Sigmoid colon (tissue), 4 donors: ENCODE measurements around the gene GGCX.

Experiments used
- CTCF ChIP-seq, 4 experiments: fragments of 450-650 bp in 3 of 4; fragments of 200-600 bp in 1 of 4; IDR thresholded peaks; one replicate each; pipeline ENCODE4 v1.5.1; 2016 to 2019; ENCODE audit warnings: antibody characterized with exemption in 4 of 4, mild to moderate bottlenecking in 3 of 4, moderate library complexity in 2 of 4
- EP300 ChIP-seq, 4 donors: sonication (generic); formaldehyde crosslinking; IDR thresholded peaks; one replicate each; pipeline ENCODE4 v1.6.1; 2017; ENCODE audit warnings: antibody characterized with exemption in 4 of 4
- POLR2A ChIP-seq, 2 donors: fragments of 450-650 bp; IDR thresholded peaks; one replicate each; pipeline ENCODE4 v1.6.1; 2016; ENCODE audit warnings: antibody characterized with exemption in 2 of 2, mild to moderate bottlenecking in 2 of 2, moderate library complexity in 2 of 2
- POLR2AphosphoS5 ChIP-seq, 4 donors: sonication (generic); formaldehyde crosslinking; IDR thresholded peaks; one replicate each; pipeline ENCODE4 v1.6.1; 2017; ENCODE audit warnings: antibody characterized with exemption in 4 of 4

- TF ChIP-seq EP300 (IDR thresholded peaks at IDR 0.05) (no peak), POLR2A (IDR thresholded peaks at IDR 0.05) (peak in 1 of 2 donors; percentile 39), CTCF (IDR thresholded peaks at IDR 0.05) (peak in 1 of 4 experiments; percentile 39), POLR2AphosphoS5 (IDR thresholded peaks at IDR 0.05) (peak; percentile 72 to 87 (median 84))
Observed at GRCh38 chr2:85602476-85603234, 41.4 kb upstream of the GGCX start, which contains the start of gene TMEM150A.
